IMR-90 (cell line): Measurements from ENCODE around the gene CHN2. TPM values are rescaled to one million over a fixed set of nuclear protein-coding genes. Genes with fewer than 3 reads are reported as not detected.

Experiments used
- ATAC-seq: fragments of 200-7000 bp; cut with Tn5 transposase; 2 replicates; pipeline ENCODE4 v1.9.1; 2020; ENCODE audit warnings: low read depth, mild to moderate bottlenecking, moderate library complexity
- BruUV-seq: library from RNA; stranded (reverse); fragments of 400-500 nt; replicated peaks from 2 replicates; lab custom pipeline; 2021; lab: Mats Ljungman, UMichigan
- CTCF ChIA-PET: fragments of 300-600 bp; formaldehyde crosslinking; extraction: SDS; loops from one replicate; lab custom pipeline; 2021; ENCODE audit warnings: antibody characterized with exemption; lab: Yijun Ruan, JAX
- POLR2A ChIA-PET: fragments of 300-600 bp; sonication (Branson Sonifier 250); formaldehyde crosslinking; loops from one replicate; lab custom pipeline; 2022; ENCODE audit warnings: antibody characterized with exemption; ENCODE audit not compliant: unreplicated experiment; lab: Charles Lee
- DNase-seq: peaks from one replicate; pipeline ENCODE4 v3.0.0; 2013
- H2AFZ ChIP-seq: replicated peaks from 2 replicates; pipeline ENCODE3; 2013; ENCODE audit warnings: low read length, mild to moderate bottlenecking; ENCODE audit not compliant: poor library complexity
- H2AK5ac ChIP-seq: 2 replicates; pipeline ENCODE4 v1.6.1; 2013; ENCODE audit warnings: low read depth, low read length, inconsistent platforms
- H2AK9ac ChIP-seq: replicated peaks from 2 replicates; pipeline ENCODE3; 2013; ENCODE audit warnings: mild to moderate bottlenecking, low read depth, low read length, moderate library complexity; ENCODE audit not compliant: poor library complexity
- H2BK120ac ChIP-seq: 2 replicates; pipeline ENCODE4 v1.6.1; 2013; ENCODE audit warnings: low read depth, low read length, inconsistent platforms
- H2BK15ac ChIP-seq: 3 replicates; pipeline ENCODE4 v1.6.1; 2013; ENCODE audit warnings: low read depth, low read length, inconsistent platforms
- H2BK20ac ChIP-seq: 2 replicates; pipeline ENCODE4 v1.6.1; 2013; ENCODE audit warnings: low read depth, mild to moderate bottlenecking, inconsistent platforms, low read length, moderate library complexity
- H2BK5ac ChIP-seq: 2 replicates; pipeline ENCODE4 v1.6.1; 2013; ENCODE audit warnings: mild to moderate bottlenecking, low read depth, low read length, inconsistent platforms; ENCODE audit not compliant: poor library complexity, severe bottlenecking
- H3K14ac ChIP-seq: replicated peaks from 2 replicates; pipeline ENCODE4 v1.6.1; 2013; ENCODE audit warnings: low read depth, low read length, inconsistent platforms
- H3K18ac ChIP-seq: 2 replicates; pipeline ENCODE4 v1.6.1; 2013; ENCODE audit warnings: low read depth, low read length, control low read depth
- H3K23ac ChIP-seq: 2 replicates; pipeline ENCODE4 v1.6.1; 2013; ENCODE audit warnings: low read depth, low read length, inconsistent platforms
- H3K27ac ChIP-seq: 2 replicates; pipeline ENCODE4 v1.5.1; 2013; ENCODE audit warnings: mild to moderate bottlenecking, control low read depth, low read length; ENCODE audit not compliant: insufficient read depth
- H3K27me3 ChIP-seq: 2 replicates; pipeline ENCODE4 v1.6.1; 2013; ENCODE audit warnings: low read length; ENCODE audit not compliant: control insufficient read depth, insufficient read depth
- H3K36me3 ChIP-seq: 2 replicates; pipeline ENCODE4 v1.6.1; 2013; ENCODE audit warnings: low read length, mixed read lengths; ENCODE audit not compliant: control insufficient read depth, insufficient read depth
- H3K4ac ChIP-seq: 2 replicates; pipeline ENCODE4 v1.6.1; 2013; ENCODE audit warnings: low read depth, low read length, inconsistent platforms
- H3K4me1 ChIP-seq: 2 replicates; pipeline ENCODE4 v1.6.1; 2013; ENCODE audit warnings: low read length, mixed read lengths; ENCODE audit not compliant: control insufficient read depth, insufficient read depth
- H3K4me2 ChIP-seq: 2 replicates; pipeline ENCODE4 v1.6.1; 2013; ENCODE audit warnings: low read depth, mild to moderate bottlenecking, control low read depth, low read length, moderate library complexity
- H3K4me3 ChIP-seq: 2 replicates; pipeline ENCODE4 v1.5.1; 2013; ENCODE audit warnings: low read depth, mild to moderate bottlenecking, control low read depth, low read length, moderate library complexity; ENCODE audit not compliant: insufficient read depth
- H3K56ac ChIP-seq: 2 replicates; pipeline ENCODE4 v1.6.1; 2013; ENCODE audit warnings: low read length, inconsistent platforms; ENCODE audit not compliant: insufficient read depth; ENCODE audit errors: extremely low read depth
- H3K79me1 ChIP-seq, 2 experiments: 2 replicates each; pipeline ENCODE4 v1.6.1; 2013; ENCODE audit warnings: low read length in 2 of 2, inconsistent platforms in 1 of 2, low read depth in 1 of 2
- H3K9ac ChIP-seq: 2 replicates; pipeline ENCODE4 v1.6.1; 2013; ENCODE audit warnings: low read depth, low read length, control low read depth
- H3K9me1 ChIP-seq: 2 replicates; pipeline ENCODE4 v1.6.1; 2013; ENCODE audit warnings: low read length, inconsistent platforms; ENCODE audit not compliant: insufficient read depth
- H3K9me3 ChIP-seq: 2 replicates; pipeline ENCODE4 v1.6.1; 2013; ENCODE audit warnings: low read length; ENCODE audit not compliant: control insufficient read depth, insufficient read depth
- H4K20me1 ChIP-seq: 2 replicates; pipeline ENCODE4 v1.6.1; 2013; ENCODE audit warnings: low read length, inconsistent platforms; ENCODE audit not compliant: insufficient read depth
- H4K5ac ChIP-seq: 2 replicates; pipeline ENCODE4 v1.6.1; 2013; ENCODE audit warnings: mild to moderate bottlenecking, low read depth, low read length, control low read depth
- H4K8ac ChIP-seq, 2 experiments: 2 replicates each; pipeline ENCODE4 v1.6.1; 2013; ENCODE audit warnings: low read depth in 2 of 2, low read length in 2 of 2, control low read depth in 1 of 2, inconsistent platforms in 1 of 2
- H4K91ac ChIP-seq: 2 replicates; pipeline ENCODE4 v1.6.1; 2013; ENCODE audit warnings: low read depth, low read length, inconsistent platforms; ENCODE audit not compliant: insufficient read depth
- BHLHE40 ChIP-seq: fragments of 150-350 bp; IDR thresholded peaks from 2 replicates; pipeline ENCODE4 v1.6.1; 2016; ENCODE audit warnings: mild to moderate bottlenecking, low read depth, low read length
- CHD1 ChIP-seq: IDR thresholded peaks from 2 replicates; pipeline ENCODE4 v1.6.1; 2012; ENCODE audit warnings: low read depth, low read length, improper control_type of control experiment
- FOS ChIP-seq: fragments of 150-350 bp; IDR thresholded peaks from 2 replicates; pipeline ENCODE4 v1.6.1; 2016; ENCODE audit warnings: low read depth, low read length
- MAFK ChIP-seq: IDR thresholded peaks from 2 replicates; pipeline ENCODE4 v1.6.1; 2012; ENCODE audit warnings: low read depth, low read length, improper control_type of control experiment
- MXI1 ChIP-seq: IDR thresholded peaks from 2 replicates; pipeline ENCODE4 v1.6.1; 2012; ENCODE audit warnings: low read depth, mild to moderate bottlenecking, low read length, moderate library complexity, borderline replicate concordance
- NFE2L2 ChIP-seq: fragments of 150-350 bp; IDR thresholded peaks from 2 replicates; pipeline ENCODE4 v1.6.1; 2016; ENCODE audit warnings: low read depth, mild to moderate bottlenecking, low read length
- POLR2A ChIP-seq: IDR thresholded peaks from 2 replicates; pipeline ENCODE4 v1.6.1; 2012; ENCODE audit warnings: mild to moderate bottlenecking, low read depth, low read length
- RFX5 ChIP-seq: IDR thresholded peaks from 2 replicates; pipeline ENCODE4 v1.8.0; 2012; ENCODE audit warnings: low read depth, mild to moderate bottlenecking, low read length, moderate library complexity
- WGBS, 2 experiments: methylation state at CpG; one replicate each; pipeline versions ENCODE4 v1.1.5 to v1.1.7; 2013; ENCODE audit warnings: missing lambda C conversion rate in 2 of 2; ENCODE audit not compliant: insufficient read length in 1 of 2; ENCODE audit errors: extremely low coverage in 2 of 2; 5-methylcytosine and 5-hydroxymethylcytosine counted together
- dilution Hi-C: fragments of 300-500 bp; cut with HindIII; formaldehyde crosslinking; loops from one replicate; pipeline ENCODE4 v1.14.3; 2018; ENCODE audit warnings: low sequenced_read_pairs; ENCODE audit not compliant: unreplicated experiment
- in situ Hi-C: fragments of 300-500 bp; cut with MboI; formaldehyde crosslinking; loops from 3 replicates; pipeline ENCODE4 v1.14.3; 2019; ENCODE audit warnings: low sequenced_read_pairs, inconsistent platforms, mixed read lengths
- intact Hi-C: fragments of 100-400 bp; cut with micrococcal nuclease; formaldehyde crosslinking; loops from 2 replicates; pipeline ENCODE4 v1.10.0; 2022
- polyA plus RNA-seq, 3 experiments: library from polyadenylated mRNA; depleted of rRNA; stranded (reverse); fragments of >200 nt; gene quantifications; 2 replicates each; pipeline ENCODE4 v1.2.3, GENCODE V29; 2012; ENCODE audit warnings: low replicate concordance in 1 of 3
- total RNA-seq: library from RNA; depleted of rRNA; stranded (reverse); fragments of >200 nt; gene quantifications from 2 replicates; pipeline ENCODE4 v1.2.3, GENCODE V29; 2012
- TF ChIP-seq, protein P1 (sequence below): fragments of 150-350 bp; IDR thresholded peaks from 2 replicates; pipeline ENCODE4 v1.6.1; 2017; ENCODE audit warnings: mild to moderate bottlenecking, antibody characterized with exemption, low read length, low read depth
- TF ChIP-seq, protein P2 (sequence below): fragments of 150-350 bp; IDR thresholded peaks from 2 replicates; pipeline ENCODE4 v1.6.1; 2016; ENCODE audit warnings: low read depth, mild to moderate bottlenecking, low read length, moderate library complexity, borderline replicate concordance

The CHN2 gene
- total and polyA plus RNA-seq, 2 of the 4 experiments (the other 2 are of a cell fraction) = not detected

DNA sequence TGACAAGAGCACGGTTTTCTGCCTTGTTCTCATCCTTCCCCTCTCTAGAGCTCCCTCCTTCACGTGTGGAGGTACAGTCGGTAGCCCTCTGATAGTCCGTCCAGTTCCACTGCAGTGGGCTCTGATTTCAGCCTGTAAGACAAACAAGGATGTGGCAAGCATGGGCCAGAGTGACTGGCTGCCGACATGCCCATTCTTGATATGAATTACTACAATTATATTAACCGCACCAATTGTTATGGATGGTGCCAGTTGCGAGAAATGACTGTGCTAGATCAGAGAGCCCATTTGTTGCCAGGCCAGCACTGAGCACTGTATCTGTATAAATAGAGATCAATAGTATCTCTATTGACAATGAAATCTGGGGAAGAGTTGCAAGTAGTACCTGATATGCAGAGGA, 146.6 kb downstream of the CHN2 start:
- H3K23ac ChIP-seq = no peak overlapping the region
- WGBS, 2 experiments = 53% methylated on average over 4 of the region's 7 CpGs; no CpG with 5 or more reads in 1 of the 2 experiments
- no peak for TF ChIP-seq MXI1
- TF ChIP-seq, protein P1, sequence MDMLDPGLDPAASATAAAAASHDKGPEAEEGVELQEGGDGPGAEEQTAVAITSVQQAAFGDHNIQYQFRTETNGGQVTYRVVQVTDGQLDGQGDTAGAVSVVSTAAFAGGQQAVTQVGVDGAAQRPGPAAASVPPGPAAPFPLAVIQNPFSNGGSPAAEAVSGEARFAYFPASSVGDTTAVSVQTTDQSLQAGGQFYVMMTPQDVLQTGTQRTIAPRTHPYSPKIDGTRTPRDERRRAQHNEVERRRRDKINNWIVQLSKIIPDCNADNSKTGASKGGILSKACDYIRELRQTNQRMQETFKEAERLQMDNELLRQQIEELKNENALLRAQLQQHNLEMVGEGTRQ = no peak
- no peak for TF ChIP-seq POLR2A
- TF ChIP-seq NFE2L2 = no peak
- no peak for TF ChIP-seq CHD1
- no peak for TF ChIP-seq RFX5
- TF ChIP-seq FOS = no peak
- no peak for TF ChIP-seq BHLHE40
- TF ChIP-seq, protein P2, sequence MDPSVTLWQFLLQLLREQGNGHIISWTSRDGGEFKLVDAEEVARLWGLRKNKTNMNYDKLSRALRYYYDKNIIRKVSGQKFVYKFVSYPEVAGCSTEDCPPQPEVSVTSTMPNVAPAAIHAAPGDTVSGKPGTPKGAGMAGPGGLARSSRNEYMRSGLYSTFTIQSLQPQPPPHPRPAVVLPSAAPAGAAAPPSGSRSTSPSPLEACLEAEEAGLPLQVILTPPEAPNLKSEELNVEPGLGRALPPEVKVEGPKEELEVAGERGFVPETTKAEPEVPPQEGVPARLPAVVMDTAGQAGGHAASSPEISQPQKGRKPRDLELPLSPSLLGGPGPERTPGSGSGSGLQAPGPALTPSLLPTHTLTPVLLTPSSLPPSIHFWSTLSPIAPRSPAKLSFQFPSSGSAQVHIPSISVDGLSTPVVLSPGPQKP = no peak
- TF ChIP-seq MAFK = no peak
- no peaks in the 10 kb centered on the region for H3K27me3 ChIP-seq
- H3K79me1 ChIP-seq = no peaks in the 10 kb centered on the region
- no peaks in the 10 kb centered on the region for H4K20me1 ChIP-seq
- H4K91ac ChIP-seq = no peak overlapping the region
- no peaks in the 10 kb centered on the region for H3K9me3 ChIP-seq
- no peak overlapping the region for H2BK120ac ChIP-seq
- H3K27ac ChIP-seq = no peak overlapping the region
- in situ Hi-C loops = no loop called here
- H3K36me3 ChIP-seq = no peaks in the 10 kb centered on the region
- ChIA-PET POLR2A (no interaction called here), CTCF (no interaction called here)
- no peak overlapping the region for H3K4ac ChIP-seq
- no peak overlapping the region for H3K4me2 ChIP-seq
- no peak overlapping the region for H2AK5ac ChIP-seq
- H2BK15ac ChIP-seq = no peak overlapping the region
- no peak overlapping the region for H3K14ac ChIP-seq
- no peak overlapping the region for H3K18ac ChIP-seq
- no peaks in the 10 kb centered on the region for H3K9me1 ChIP-seq
- dilution Hi-C loops = no loop called here
- DNase-seq (no peak), ATAC-seq (no peak)
- H3K4me3 ChIP-seq = no peak overlapping the region
- H3K4me1 ChIP-seq = no peaks in the 10 kb centered on the region
- H3K9ac ChIP-seq = no peak overlapping the region
- H2AFZ ChIP-seq = no peak overlapping the region
- BruUV-seq = no TSS peak
- H3K56ac ChIP-seq = no peak overlapping the region
- H2BK20ac ChIP-seq = no peak overlapping the region
- H4K5ac ChIP-seq = no peak overlapping the region
- intact Hi-C loops = no loop called here
- H4K8ac ChIP-seq = no peak overlapping the region
- H2BK5ac ChIP-seq = no peak overlapping the region
- H2AK9ac ChIP-seq = no peak overlapping the region
